Measurements from ENCODE around the gene BNIP3.
"Not testable (repeated sequence)": the region's sequence is repeated elsewhere in the genome, so short reads cannot be mapped to it uniquely, and the experiment has no call there.

The BNIP3 gene

GRCh38 chr10:131929122-131929845 is 52.4 kb downstream of the BNIP3 start:
- no peak for DNase-seq (ENCODE audit: low read depth)

GRCh38 chr10:131928248-131929095 is 53.3 kb downstream of the BNIP3 start:
- peak; percentile 47 for DNase-seq (ENCODE audit: low read depth)

GRCh38 chr10:131926743-131927595 is 54.8 kb downstream of the BNIP3 start:
- DNase-seq (ENCODE audit: low read depth) = no peak

GRCh38 chr10:131926253-131926652 is 55.5 kb downstream of the BNIP3 start:
- no peak for DNase-seq (ENCODE audit: low read depth)

GRCh38 chr10:131925716-131926115 is 56.0 kb downstream of the BNIP3 start:
- DNase-seq (ENCODE audit: low read depth) = no peak

GRCh38 chr10:131925011-131925649 is 56.6 kb downstream of the BNIP3 start:
- DNase-seq (ENCODE audit: low read depth) = no peak

- DNase-seq (ENCODE audit: low read depth) = no peak
These were observed 58.5 kb downstream of the BNIP3 start for GRCh38 chr10:131923038-131923756.

GRCh38 chr10:131921184-131921583 is 60.5 kb downstream of the BNIP3 start:
- no peak for DNase-seq (ENCODE audit: low read depth)

- DNase-seq (ENCODE audit: low read depth) = no peak
These were observed 61.0 kb downstream of the BNIP3 start for GRCh38 chr10:131920693-131921092.

- no peak for DNase-seq (ENCODE audit: low read depth)
These were observed 61.6 kb downstream of the BNIP3 start for GRCh38 chr10:131920151-131920550.

GRCh38 chr10:131919461-131919860 is 62.3 kb downstream of the BNIP3 start:
- not testable (repeated sequence) for DNase-seq (ENCODE audit: low read depth)
